Natural killer cell treated with Interleukin-12 subunit alpha and Interleukin-12 subunit beta and Interleukin-15 and Interleukin-18, amount 100 ng/mL, for 72 hours (primary cell): Measurements from ENCODE around the gene CALN1. TPM values are rescaled to one million over a fixed set of nuclear protein-coding genes. Genes with fewer than 3 reads are reported as not detected.
"Not testable (repeated sequence)": the region's sequence is repeated elsewhere in the genome, so short reads cannot be mapped to it uniquely, and the experiment has no call there.

Experiments
- ATAC-seq, 2 donors: fragments of 150-1000 bp; cut with Tn5 transposase in 1 of 2; sonication (Bioruptor Pico), chemical (Tn5 transposase) in 1 of 2; 2 replicates each; pipeline ENCODE4 v1.10.0; 2021
- DNase-seq: peaks from one replicate; pipeline ENCODE4 v3.0.0; 2022; ENCODE audit warnings: low spot score
- H3K27ac Mint-ChIP-seq, 2 donors: 1 replicate in 1 of 2; 2 replicates in 1 of 2; pipeline ENCODE4 v1.8.0; 2022; ENCODE audit warnings: mixed read lengths in 2 of 2, mild to moderate bottlenecking in 1 of 2, moderate library complexity in 1 of 2
- H3K27me3 Mint-ChIP-seq, 2 donors: 1 replicate in 1 of 2; 2 replicates in 1 of 2; pipeline ENCODE4 v1.8.0; 2022; ENCODE audit warnings: mixed read lengths in 2 of 2
- H3K36me3 Mint-ChIP-seq: one replicate; pipeline ENCODE4 v1.8.0; 2022; ENCODE audit warnings: mixed read lengths
- H3K4me1 Mint-ChIP-seq, 2 donors: 1 replicate in 1 of 2; 2 replicates in 1 of 2; pipeline ENCODE4 v1.8.0; 2022; ENCODE audit warnings: low read depth in 2 of 2, mixed read lengths in 2 of 2, mild to moderate bottlenecking in 1 of 2
- H3K4me3 Mint-ChIP-seq: one replicate; pipeline ENCODE4 v1.8.0; 2022; ENCODE audit warnings: mixed read lengths
- H3K9me3 Mint-ChIP-seq: 2 replicates; pipeline ENCODE4 v1.8.0; 2022; ENCODE audit warnings: mixed read lengths
- total RNA-seq, 2 donors: library from RNA; stranded (reverse); gene quantifications; one replicate each; pipeline ENCODE4 v1.2.3, GENCODE V29; 2022

The CALN1 gene
- total RNA-seq, 2 donors from 2014 or later = not detected

DNA sequence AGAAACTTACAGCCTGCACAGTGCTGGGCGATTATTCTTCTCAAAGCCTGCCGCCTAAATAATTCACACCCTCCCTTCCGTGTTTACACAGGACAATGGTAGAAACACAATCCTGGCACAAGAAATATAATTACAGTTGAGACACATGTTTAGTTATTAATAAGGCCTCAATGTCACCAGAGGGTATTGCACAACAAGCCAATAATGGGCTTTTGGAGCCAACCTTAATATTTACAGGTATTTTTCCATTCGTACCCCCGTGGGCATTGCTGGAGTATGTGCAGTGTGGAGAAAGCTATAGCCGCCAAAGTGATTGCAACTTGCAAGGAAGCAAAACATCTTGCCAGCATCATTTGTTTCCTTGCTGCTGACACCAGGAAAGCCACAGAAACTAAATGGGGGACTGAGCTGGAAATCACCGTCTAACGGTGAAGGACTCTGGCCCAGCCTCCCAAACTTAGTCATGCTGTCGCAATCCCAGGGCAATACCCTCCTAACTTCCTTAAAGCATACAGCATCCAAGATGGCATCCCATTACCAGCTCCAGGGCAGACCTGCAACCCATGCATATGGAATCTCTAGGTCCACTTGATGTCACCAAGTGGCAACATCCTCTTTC lies 8.6 kb downstream of the CALN1 start:
- Mint-ChIP-seq H3K9me3 (no peaks in the 10 kb centered on the region), H3K27ac (no peak overlapping the region)

DNA sequence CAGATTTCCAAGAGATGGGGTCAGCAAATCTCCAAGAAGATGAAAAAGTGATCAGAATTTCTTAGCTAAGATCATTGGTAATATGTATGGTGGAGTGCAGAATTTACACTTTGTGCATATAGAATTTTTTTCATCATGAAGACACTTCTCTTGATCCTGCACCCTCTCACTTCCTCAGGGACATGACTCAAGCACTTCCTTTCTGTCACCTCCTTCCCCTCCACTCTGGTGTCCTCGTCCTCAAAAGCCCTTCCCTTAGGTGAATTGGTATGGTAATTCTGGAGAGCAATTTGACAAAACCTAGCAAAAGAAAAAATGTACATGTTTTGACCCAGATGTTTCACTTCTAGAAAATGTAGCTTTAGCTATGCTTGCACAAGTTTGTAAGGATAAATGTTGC lies 18.1 kb downstream of the CALN1 start:
- Mint-ChIP-seq H3K9me3 (no peaks in the 10 kb centered on the region), H3K27me3 (peaks cover 2 to 9% of the 10 kb centered on the region in 2 donors), H3K27ac (no peak overlapping the region), H3K4me3 (no peak overlapping the region), H3K36me3 (no peaks in the 10 kb centered on the region), H3K4me1 (no peaks in the 10 kb centered on the region)
- no peak for DNase-seq
- no peak for ATAC-seq

More for the DNA sequence above, 8.6 kb downstream of the CALN1 start:
- ATAC-seq = no peak
- H3K36me3 Mint-ChIP-seq = no peaks in the 10 kb centered on the region
- peaks cover 28 to 34% of the 10 kb centered on the region in 2 donors for H3K27me3 Mint-ChIP-seq
- H3K4me3 Mint-ChIP-seq = no peak overlapping the region
- DNase-seq = no peak
- peaks cover 5 to 6% of the 10 kb centered on the region in 2 donors for H3K4me1 Mint-ChIP-seq

DNA sequence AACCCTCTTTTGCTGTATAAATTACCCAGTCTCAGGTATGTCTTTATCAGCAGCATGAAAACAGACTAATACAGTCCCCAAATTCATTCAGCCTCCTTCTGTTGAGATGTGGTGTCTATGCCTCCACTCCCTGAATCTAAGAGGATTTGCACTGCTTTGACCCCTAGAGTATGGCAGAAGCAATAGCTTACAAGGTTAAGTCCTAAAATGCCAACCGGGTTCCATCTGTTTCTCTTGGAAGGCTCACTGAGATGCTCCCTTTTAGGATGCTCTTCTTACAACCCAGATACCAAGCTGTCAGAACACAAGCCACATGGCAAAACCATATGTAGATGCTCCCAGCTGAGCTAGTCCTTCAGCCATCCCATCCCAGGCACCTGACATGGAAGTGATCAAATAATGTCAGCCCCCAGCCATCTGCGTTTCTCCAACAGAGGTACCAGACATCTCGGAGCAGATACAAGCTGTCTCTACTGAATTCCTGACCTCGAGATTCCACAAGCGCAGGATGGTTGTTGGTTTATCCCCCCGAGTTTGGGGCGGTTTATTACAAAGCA lies 20.2 kb downstream of the CALN1 start:
- no peak overlapping the region for H3K4me3 Mint-ChIP-seq
- H3K27ac Mint-ChIP-seq = no peak overlapping the region
- no peaks in the 10 kb centered on the region for H3K9me3 Mint-ChIP-seq
- ATAC-seq = no peak
- H3K4me1 Mint-ChIP-seq = no peaks in the 10 kb centered on the region
- DNase-seq = no peak
- no peaks in the 10 kb centered on the region for H3K36me3 Mint-ChIP-seq
- H3K27me3 Mint-ChIP-seq = peaks cover 5 to 9% of the 10 kb centered on the region in 2 donors

DNA sequence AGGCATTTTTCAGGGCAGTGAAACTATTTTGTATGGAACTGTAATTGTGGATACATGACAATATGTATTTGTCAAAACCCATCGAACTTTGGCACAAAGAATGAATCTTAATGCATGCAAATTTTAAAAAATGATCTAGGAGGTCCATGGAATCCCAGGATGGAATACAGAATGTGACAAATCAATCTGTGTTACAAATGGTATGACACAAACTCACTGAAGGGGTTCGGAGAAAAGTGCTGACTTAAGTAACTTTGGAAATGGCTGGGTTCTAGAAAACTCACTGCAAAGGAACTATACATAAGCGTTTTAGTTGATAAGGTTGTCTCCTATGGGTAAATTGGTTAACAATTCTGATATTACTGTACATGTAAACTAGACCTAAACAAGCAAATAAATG lies 26.0 kb downstream of the CALN1 start:
- Mint-ChIP-seq H3K36me3 (no peaks in the 10 kb centered on the region), H3K4me1 (no peaks in the 10 kb centered on the region)

DNA sequence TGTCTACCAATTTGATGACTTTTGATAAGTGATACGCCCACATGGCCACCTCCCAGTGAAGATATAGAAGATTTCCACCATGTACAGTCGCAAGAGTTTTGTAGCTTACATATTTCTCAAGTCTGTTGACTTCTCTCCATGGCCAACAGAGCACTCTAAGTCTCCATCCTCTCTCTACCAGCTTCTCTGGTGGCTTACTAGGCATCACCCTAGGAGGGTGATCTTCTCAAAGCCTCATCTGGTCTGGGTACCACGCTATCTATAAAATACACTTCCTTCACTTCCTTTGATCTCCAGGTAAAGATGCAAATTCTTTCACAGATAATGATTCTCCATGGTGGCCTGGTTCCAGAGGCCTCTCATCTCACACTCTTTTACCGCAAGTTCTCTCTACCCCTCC lies 49.9 kb downstream of the CALN1 start:
- H3K27ac Mint-ChIP-seq = no peak overlapping the region
- no peaks in the 10 kb centered on the region for H3K36me3 Mint-ChIP-seq
- H3K27me3 Mint-ChIP-seq = peaks cover 6% of the 10 kb centered on the region in 2 donors
- no peak for DNase-seq
- no peak overlapping the region for H3K4me3 Mint-ChIP-seq
- no peaks in the 10 kb centered on the region for H3K4me1 Mint-ChIP-seq
- ATAC-seq = peak in 1 of 2 donors; percentile 61
- no peaks in the 10 kb centered on the region for H3K9me3 Mint-ChIP-seq

More for the DNA sequence above, 26.0 kb downstream of the CALN1 start:
- DNase-seq (no peak), ATAC-seq (no peak)
- H3K27ac Mint-ChIP-seq = no peak overlapping the region
- no peaks in the 10 kb centered on the region for H3K9me3 Mint-ChIP-seq
- H3K4me3 Mint-ChIP-seq = no peak overlapping the region
- H3K27me3 Mint-ChIP-seq = peaks cover 0 to 5% of the 10 kb centered on the region in 2 donors

DNA sequence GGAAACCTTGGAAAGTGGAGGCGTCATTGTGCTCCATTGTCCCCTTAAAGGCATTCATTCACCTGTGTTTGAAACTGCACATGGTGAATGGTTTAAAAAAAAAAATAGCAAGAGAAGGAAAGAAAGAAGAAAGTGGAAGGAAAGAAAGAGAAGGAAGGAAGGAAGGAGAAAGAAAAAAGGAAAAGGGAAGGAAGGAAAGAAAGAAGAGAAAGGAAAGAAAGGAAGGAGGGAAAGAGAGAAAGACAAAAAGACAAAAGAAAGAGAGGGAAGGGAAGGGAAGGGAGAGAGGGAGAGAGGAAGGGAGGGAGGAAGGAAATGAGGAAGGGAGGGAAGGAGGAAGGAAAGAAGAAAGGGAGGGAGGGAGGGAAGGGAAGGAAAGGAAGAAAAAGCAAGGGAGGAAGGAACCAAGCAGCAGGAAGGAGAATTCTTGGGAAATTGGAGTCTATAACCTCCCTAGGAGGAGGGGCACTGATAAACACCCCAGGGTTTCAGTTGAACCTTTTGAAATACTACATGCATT lies 66.9 kb downstream of the CALN1 start:
- Mint-ChIP-seq H3K4me1 (no peaks in the 10 kb centered on the region), H3K36me3 (no peaks in the 10 kb centered on the region), H3K27ac (no peak overlapping the region), H3K9me3 (no peaks in the 10 kb centered on the region), H3K4me3 (no peak overlapping the region), H3K27me3 (peaks cover 28 to 31% of the 10 kb centered on the region in 2 donors)
- ATAC-seq (no peak), DNase-seq (no peak)

DNA sequence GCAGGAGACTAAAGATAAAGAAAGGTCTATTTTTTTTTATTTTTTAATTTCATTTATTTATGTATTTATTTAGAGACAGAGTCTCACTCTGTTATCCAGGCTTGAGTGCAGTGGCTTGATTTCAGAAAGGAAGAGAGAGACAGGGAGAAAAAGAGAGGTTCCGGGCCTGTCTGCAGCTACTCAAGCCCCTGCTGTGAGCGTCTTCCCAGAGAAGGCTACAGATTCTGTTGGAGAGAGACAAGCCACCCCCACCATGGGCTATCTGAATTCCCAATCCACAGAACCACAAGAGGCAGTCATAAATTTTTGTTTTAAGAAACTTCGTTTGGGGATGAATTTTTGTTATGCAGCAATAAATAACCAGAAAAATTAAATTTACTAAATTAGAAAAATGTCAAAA lies 68.1 kb downstream of the CALN1 start:
- peaks cover 30 to 32% of the 10 kb centered on the region in 2 donors for H3K27me3 Mint-ChIP-seq
- no peak for DNase-seq
- no peak overlapping the region for H3K27ac Mint-ChIP-seq
- H3K36me3 Mint-ChIP-seq = no peaks in the 10 kb centered on the region
- no peaks in the 10 kb centered on the region for H3K9me3 Mint-ChIP-seq
- H3K4me1 Mint-ChIP-seq = no peaks in the 10 kb centered on the region
- no peak overlapping the region for H3K4me3 Mint-ChIP-seq
- ATAC-seq = no peak

DNA sequence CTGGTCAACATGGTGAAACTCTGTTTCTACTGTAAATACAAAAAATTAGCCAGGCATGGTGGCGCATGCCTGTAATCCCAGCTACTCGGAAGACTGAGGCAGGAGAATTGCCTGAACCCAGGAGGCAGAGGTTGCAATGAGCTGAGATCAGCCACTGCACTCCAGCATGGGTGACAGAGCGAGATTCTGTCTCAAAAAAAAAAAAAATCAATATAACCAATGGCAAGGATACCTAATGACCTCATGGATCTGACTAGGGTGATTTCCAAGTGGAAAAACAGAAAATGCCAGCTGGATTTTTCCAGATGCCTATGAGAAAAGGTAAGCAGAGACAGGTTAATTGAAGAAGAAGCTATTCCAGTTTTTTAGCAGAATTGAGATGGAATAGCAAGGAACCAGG lies 68.8 kb downstream of the CALN1 start:
- not testable (repeated sequence) for H3K4me1 Mint-ChIP-seq, H3K4me3 Mint-ChIP-seq, H3K9me3 Mint-ChIP-seq, ATAC-seq, H3K36me3 Mint-ChIP-seq, H3K27ac Mint-ChIP-seq, DNase-seq
- peaks cover 29 to 38% of the 10 kb centered on the region in 2 donors for H3K27me3 Mint-ChIP-seq

DNA sequence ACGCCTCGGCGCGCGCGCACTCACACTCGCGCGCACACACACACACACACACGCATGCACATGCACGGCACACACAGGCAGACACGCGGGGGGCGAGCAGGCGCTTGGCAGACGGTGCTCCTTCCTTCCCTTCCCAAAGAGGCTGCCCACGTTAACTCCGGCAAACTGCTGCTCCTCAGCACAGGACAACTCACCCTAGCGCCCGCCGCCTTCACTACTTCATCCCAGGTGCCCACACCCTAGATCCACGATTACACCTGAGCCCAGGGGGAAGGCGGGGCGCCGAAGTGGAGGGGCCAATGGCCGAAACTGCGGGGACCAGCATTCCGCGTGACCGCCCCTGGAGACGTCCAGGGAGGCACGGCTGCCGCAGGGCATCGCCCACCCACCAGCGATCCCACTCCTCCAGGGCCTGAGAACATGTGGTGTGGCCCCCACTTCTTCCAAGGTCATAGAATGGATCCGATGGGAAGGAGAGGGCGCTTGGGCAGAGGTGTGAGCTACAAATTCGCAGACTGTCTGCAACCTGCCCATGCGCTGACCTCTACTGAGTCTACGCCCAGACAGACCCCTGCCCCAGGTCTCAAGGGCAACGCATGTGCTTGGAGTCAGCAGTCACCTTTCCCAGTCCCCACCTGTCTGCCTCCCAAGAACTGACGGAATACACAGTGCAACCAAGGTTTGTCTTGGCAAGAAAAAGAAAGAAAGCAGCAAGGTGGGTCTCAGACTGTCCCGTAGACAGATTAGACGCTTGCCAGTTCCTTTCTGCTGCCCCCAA lies 74.6 kb downstream of the CALN1 start:
- Mint-ChIP-seq H3K27ac (no peak overlapping the region), H3K9me3 (no peaks in the 10 kb centered on the region), H3K4me1 (peaks cover 0 to 2% of the 10 kb centered on the region in 2 donors), H3K27me3 (peaks cover 40 to 43% of the 10 kb centered on the region in 2 donors), H3K4me3 (no peak overlapping the region), H3K36me3 (no peaks in the 10 kb centered on the region)
- ATAC-seq (peak in 1 of 2 donors; percentile 24), DNase-seq (no peak)

DNA sequence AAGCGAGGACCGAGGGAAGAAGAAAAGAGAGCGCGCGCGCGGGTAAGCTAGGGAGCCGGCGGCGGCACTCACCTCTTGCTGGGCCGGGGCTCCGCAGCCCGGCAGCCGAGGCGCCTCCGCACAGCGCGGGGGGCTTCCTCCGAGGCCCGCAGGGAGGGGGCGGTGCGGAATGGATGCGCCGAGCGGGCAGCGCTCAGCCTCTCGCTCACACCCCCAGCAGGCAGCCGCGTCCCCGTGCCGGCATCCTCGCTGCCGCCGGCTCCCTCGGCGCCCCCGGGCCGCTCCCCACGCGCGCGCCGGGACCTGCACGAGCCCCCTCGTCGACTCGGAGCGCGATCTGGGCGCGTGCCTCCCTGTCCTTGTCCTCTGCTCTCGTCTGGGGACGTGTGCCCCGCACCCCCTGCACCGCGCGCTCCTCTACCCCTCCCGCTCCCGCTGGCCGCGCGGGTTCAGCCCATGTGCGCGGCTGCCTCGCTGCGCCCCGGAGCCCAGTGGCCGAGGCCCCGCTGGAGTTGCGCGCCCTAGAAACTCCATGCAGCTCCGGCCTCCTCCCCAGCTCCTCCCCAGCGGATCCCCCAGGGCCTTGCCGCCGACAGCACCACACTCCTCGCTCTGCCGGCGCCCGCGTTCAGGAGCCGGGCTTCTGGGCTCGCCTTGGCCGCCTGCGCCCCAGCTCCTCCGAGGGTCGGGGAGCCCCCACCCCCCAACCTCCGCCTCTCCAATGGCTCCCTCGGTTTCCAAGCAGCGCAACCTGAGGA lies 75.3 kb downstream of the CALN1 start:
- ATAC-seq (no peak), DNase-seq (no peak)
- Mint-ChIP-seq H3K27me3 (peaks cover 39 to 40% of the 10 kb centered on the region in 2 donors), H3K4me3 (no peak overlapping the region), H3K9me3 (no peaks in the 10 kb centered on the region), H3K36me3 (no peaks in the 10 kb centered on the region), H3K27ac (no peak overlapping the region), H3K4me1 (peaks cover 0 to 2% of the 10 kb centered on the region in 2 donors)

DNA sequence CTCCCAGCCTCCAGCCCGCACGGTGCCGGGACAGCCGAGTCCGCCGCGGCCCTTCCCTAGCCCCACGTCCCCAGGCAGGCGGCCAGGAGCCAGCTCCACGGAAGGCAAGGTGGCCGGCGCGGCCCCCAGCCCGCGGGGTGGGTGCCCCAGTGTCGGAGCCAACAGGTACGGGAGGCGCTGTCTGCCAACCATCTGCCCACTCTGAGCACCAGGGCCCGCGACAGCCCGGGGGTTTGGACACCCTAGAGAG lies 75.8 kb downstream of the CALN1 start:
- Mint-ChIP-seq H3K36me3 (no peaks in the 10 kb centered on the region), H3K27ac (no peak overlapping the region), H3K9me3 (no peaks in the 10 kb centered on the region), H3K27me3 (peaks cover 36 to 40% of the 10 kb centered on the region in 2 donors), H3K4me3 (no peak overlapping the region), H3K4me1 (peaks cover 0 to 2% of the 10 kb centered on the region in 2 donors)
- no peak for DNase-seq
- ATAC-seq = no peak

DNA sequence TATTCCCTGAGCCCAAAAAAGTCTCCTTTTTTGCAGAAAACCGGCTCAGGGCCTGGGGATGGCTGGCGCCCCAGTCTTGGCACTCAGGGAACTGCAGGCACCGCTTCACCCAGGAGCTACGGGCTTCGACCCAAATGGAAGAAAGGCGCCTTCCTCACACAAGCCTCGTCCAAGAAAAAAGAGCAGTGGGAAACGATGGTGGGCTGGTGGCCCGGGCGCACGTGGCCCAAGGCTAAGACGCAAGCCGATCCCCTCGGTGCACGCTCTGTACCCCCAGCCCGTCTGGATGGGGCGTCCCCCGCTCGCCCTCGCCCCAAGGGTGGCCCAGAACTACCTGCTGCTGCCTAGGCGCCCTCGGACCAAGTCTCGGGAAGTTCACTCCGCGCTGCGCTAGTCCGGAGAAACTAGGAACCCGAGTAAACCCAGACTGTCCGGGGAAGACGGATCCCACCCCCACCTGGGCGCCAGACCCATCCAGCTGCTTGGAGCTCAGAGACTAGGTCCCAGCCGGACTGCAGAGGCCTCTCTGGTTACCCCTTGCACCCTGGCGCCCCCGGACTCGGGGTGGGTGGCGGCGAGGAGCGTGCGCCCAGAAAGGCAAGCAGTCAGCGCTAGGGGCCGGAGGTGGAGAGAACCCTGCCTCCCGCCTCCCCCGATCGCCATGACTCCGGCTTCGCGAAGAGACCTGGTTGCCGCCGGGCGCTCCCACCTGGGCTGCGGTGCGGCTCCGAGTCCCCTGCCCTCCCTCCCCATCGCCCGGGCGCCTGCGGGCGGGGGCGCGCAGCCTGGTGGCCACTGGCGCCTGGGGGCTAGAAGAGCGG lies 76.4 kb downstream of the CALN1 start:
- no peak for DNase-seq
- Mint-ChIP-seq H3K36me3 (no peaks in the 10 kb centered on the region), H3K4me1 (peaks cover 0 to 2% of the 10 kb centered on the region in 2 donors), H3K9me3 (no peaks in the 10 kb centered on the region), H3K4me3 (no peak overlapping the region), H3K27ac (no peak overlapping the region), H3K27me3 (peaks cover 35 to 40% of the 10 kb centered on the region in 2 donors)
- peak; percentile 10 to 43 for ATAC-seq

DNA sequence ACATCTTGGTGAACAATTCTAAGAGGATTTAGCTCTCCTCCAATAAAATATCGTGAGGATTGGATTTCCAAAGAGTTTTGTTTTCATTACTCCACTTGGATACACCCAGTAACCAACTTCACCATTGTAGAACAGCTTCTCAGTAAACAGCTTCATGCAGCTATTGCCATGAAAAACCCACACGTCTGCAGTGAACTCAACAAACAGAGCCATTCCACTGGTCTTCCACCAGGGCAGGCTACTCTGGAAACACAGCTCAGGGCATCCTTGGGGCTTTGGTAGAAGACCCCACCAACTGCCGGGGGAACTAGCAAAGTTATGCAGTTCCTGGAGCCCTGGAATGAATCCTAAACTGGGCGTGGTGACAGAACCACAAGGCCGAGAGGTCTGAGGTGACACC lies 77.4 kb downstream of the CALN1 start:
- ATAC-seq (no peak), DNase-seq (no peak)
- H3K27me3 Mint-ChIP-seq = peaks cover 36 to 40% of the 10 kb centered on the region in 2 donors
- no peaks in the 10 kb centered on the region for H3K36me3 Mint-ChIP-seq
- no peaks in the 10 kb centered on the region for H3K9me3 Mint-ChIP-seq
- H3K4me1 Mint-ChIP-seq = peaks cover 0 to 2% of the 10 kb centered on the region in 2 donors
- H3K4me3 Mint-ChIP-seq = no peak overlapping the region
- no peak overlapping the region for H3K27ac Mint-ChIP-seq
